OCI-LY7 (cell line): ENCODE results near the gene MAFF. TPM values are rescaled to one million over a fixed set of nuclear protein-coding genes. Genes with fewer than 3 reads are reported as not detected.

Experiments used
- BruUV-seq: library from RNA; stranded (reverse); fragments of 400-500 nt; replicated peaks from 2 replicates; lab custom pipeline; 2021; lab: Mats Ljungman, UMichigan
- CTCF ChIA-PET: fragments of 300-600 bp; sonication (Branson Sonifier 250); formaldehyde crosslinking; loops from one replicate; lab custom pipeline; 2022; ENCODE audit warnings: antibody characterized with exemption; ENCODE audit not compliant: unreplicated experiment; lab: Charles Lee
- POLR2A ChIA-PET: fragments of 300-600 bp; sonication (Branson Sonifier 250); formaldehyde crosslinking; loops from one replicate; lab custom pipeline; 2022; ENCODE audit warnings: antibody characterized with exemption; lab: Charles Lee
- DNase-seq: peaks from one replicate; pipeline ENCODE4 v3.0.0-alpha.2; 2015; ENCODE audit warnings: low spot score
- H2AFZ ChIP-seq: fragments of 200-600 bp; sonication (generic), shearing (Covaris generic); 2 replicates; pipeline ENCODE4 v1.6.1; 2014; ENCODE audit warnings: mild to moderate bottlenecking, antibody characterized with exemption, low read length, moderate library complexity
- H3K27ac ChIP-seq: fragments of 200-600 bp; sonication (generic); 2 replicates; pipeline ENCODE4 v1.5.1; 2014; ENCODE audit warnings: mixed run types, low read depth, mild to moderate bottlenecking, moderate library complexity, low read length, inconsistent platforms; ENCODE audit not compliant: poor library complexity, severe bottlenecking
- H3K36me3 ChIP-seq: fragments of 200-600 bp; sonication (generic); 2 replicates; pipeline ENCODE4 v1.6.1; 2014; ENCODE audit warnings: mild to moderate bottlenecking, antibody characterized with exemption, low read length, moderate library complexity, mixed read lengths; ENCODE audit not compliant: insufficient read depth
- H3K4me1 ChIP-seq: fragments of 200-600 bp; sonication (generic); 2 replicates; pipeline ENCODE4 v1.5.1; 2014; ENCODE audit warnings: mild to moderate bottlenecking, low read length; ENCODE audit not compliant: insufficient read depth, poor library complexity, severe bottlenecking
- H3K4me2 ChIP-seq: fragments of 200-600 bp; sonication (generic); 2 replicates; pipeline ENCODE4 v1.6.1; 2014; ENCODE audit warnings: mild to moderate bottlenecking, low read length
- H3K4me3 ChIP-seq: fragments of 200-600 bp; sonication (generic); 2 replicates; pipeline ENCODE4 v1.5.1; 2014; ENCODE audit warnings: mild to moderate bottlenecking, low read depth, low read length; ENCODE audit not compliant: poor library complexity, severe bottlenecking
- H3K79me2 ChIP-seq: fragments of 200-600 bp; sonication (generic); 2 replicates; pipeline ENCODE4 v1.6.1; 2016; ENCODE audit warnings: low read depth, mild to moderate bottlenecking, low read length, moderate library complexity, mixed read lengths; ENCODE audit not compliant: insufficient read depth
- H3K9me2 ChIP-seq: fragments of 200-600 bp; sonication (generic); 2 replicates; pipeline ENCODE4 v1.6.1; 2016; ENCODE audit warnings: mild to moderate bottlenecking, low read length, mixed read lengths; ENCODE audit not compliant: insufficient read depth
- H3K9me3 ChIP-seq: fragments of 200-600 bp; sonication (generic); 2 replicates; pipeline ENCODE4 v1.6.1; 2014; ENCODE audit warnings: mild to moderate bottlenecking, mixed run types, low read length, mixed read lengths
- H4K20me1 ChIP-seq: fragments of 200-600 bp; sonication (generic); 2 replicates; pipeline ENCODE4 v1.6.1; 2014; ENCODE audit warnings: mild to moderate bottlenecking, antibody characterized with exemption, low read length, moderate library complexity, mixed read lengths; ENCODE audit not compliant: insufficient read depth
- CTCF ChIP-seq: fragments of 200-600 bp; sonication (generic); conservative IDR thresholded peaks from 2 replicates; pipeline ENCODE4 v1.5.1; 2014; ENCODE audit warnings: mild to moderate bottlenecking, antibody characterized with exemption, low read length, moderate library complexity, mixed read lengths
- EZH2phosphoT487 ChIP-seq: fragments of 200-600 bp; sonication (generic); IDR thresholded peaks from 2 replicates; pipeline ENCODE4 v1.6.1; 2018; ENCODE audit warnings: low read depth, borderline replicate concordance, mild to moderate bottlenecking, mixed run types, antibody characterized with exemption, low read length, moderate library complexity, mixed read lengths
- intact Hi-C: fragments of 100-400 bp; cut with micrococcal nuclease; formaldehyde crosslinking; loops from one replicate; pipeline ENCODE4 v1.10.0; 2022; ENCODE audit not compliant: unreplicated experiment
- total RNA-seq, 2 experiments: library from RNA; depleted of rRNA in 1 of 2; stranded (reverse); fragments of >200 nt in 1 of 2; shearing (Covaris generic) in 1 of 2; gene quantifications; 2 replicates each; pipeline ENCODE4 v1.2.3, GENCODE V29; 2014 to 2022

Gene MAFF
- total RNA-seq, 2 experiments from 2014 or later: 3.4 to 3.8 TPM

- no TSS peak for BruUV-seq
- no peaks in the 10 kb centered on the region for H4K20me1 ChIP-seq
- POLR2A ChIA-PET: interaction anchor here (0.6 to 1.1 kb wide), 2 partner anchors 9 to 56 kb away, joined by 3 to 6 read pairs; no protein-coding TSS in a partner anchor
- CTCF ChIA-PET: interaction anchor here (0.5 to 1.0 kb wide), 5 partner anchors 11 to 482 kb away, joined by 3 to 6 read pairs (median 3); no protein-coding TSS in a partner anchor
- no peaks in the 10 kb centered on the region for H3K36me3 ChIP-seq
- peak overlapping the region; percentile 61 for H3K4me3 ChIP-seq
- H3K79me2 ChIP-seq: no peaks in the 10 kb centered on the region
- no peaks in the 10 kb centered on the region for H3K9me3 ChIP-seq
- DNase-seq: peak; percentile 84
- H3K9me2 ChIP-seq: no peaks in the 10 kb centered on the region
- peaks cover 22% of the 10 kb centered on the region for H3K4me1 ChIP-seq
- H3K27ac ChIP-seq: no peak overlapping the region
- peak overlapping the region; percentile 63 for H3K4me2 ChIP-seq
- intact Hi-C loops: no loop called here
- H2AFZ ChIP-seq: peak overlapping the region; percentile 7; the same call in 1 of the 2 replicates
- TF ChIP-seq EZH2phosphoT487 (no peak), CTCF (peak; percentile 41; the same call in 1 of the 2 replicates)
Measured at GRCh38 chr22:38214302-38215056, 12.7 kb downstream of the MAFF start.

- no peaks in the 10 kb centered on the region for H3K9me3 ChIP-seq
- H2AFZ ChIP-seq: no peak overlapping the region
- TF ChIP-seq CTCF (no peak), EZH2phosphoT487 (no peak)
- ChIA-PET POLR2A (interaction anchor here (0.6 to 1.1 kb wide), 2 partner anchors 9 to 55 kb away, joined by 3 to 6 read pairs; no protein-coding TSS in a partner anchor), CTCF (interaction anchor here (0.6 to 1.0 kb wide), 2 partner anchors 31 to 481 kb away, joined by 3 to 6 read pairs; no protein-coding TSS in a partner anchor)
- DNase-seq: no peak
- H3K36me3 ChIP-seq: no peaks in the 10 kb centered on the region
- H3K27ac ChIP-seq: no peak overlapping the region
- H3K79me2 ChIP-seq: no peaks in the 10 kb centered on the region
- H3K4me2 ChIP-seq: peak overlapping the region; percentile 63
- H3K9me2 ChIP-seq: no peaks in the 10 kb centered on the region
- H3K4me1 ChIP-seq: peaks cover 22% of the 10 kb centered on the region
- no peaks in the 10 kb centered on the region for H4K20me1 ChIP-seq
- peak overlapping the region; percentile 61 for H3K4me3 ChIP-seq
- intact Hi-C loops: no loop called here
- BruUV-seq: no TSS peak
Measured at GRCh38 chr22:38215156-38216038, 13.6 kb downstream of the MAFF start.
